Kidney epithelial cell (primary cell): ENCODE data around the gene MRLN. TPM values are rescaled to one million over a fixed set of nuclear protein-coding genes. Genes with fewer than 3 reads are reported as not detected.
A peak's percentile ranks its signal among the peaks of the same experiment; 100 is the strongest.

ENCODE experiments used
- DNase-seq: peaks from one replicate; pipeline ENCODE4 v3.0.0-alpha.2; 2010; ENCODE audit warnings: low read depth
- H3K27me3 ChIP-seq: 2 replicates; pipeline ENCODE4 v1.6.0; 2011; ENCODE audit warnings: low read length; ENCODE audit not compliant: control insufficient read depth, insufficient read depth
- H3K36me3 ChIP-seq: 2 replicates; pipeline ENCODE4 v1.5.1; 2011; ENCODE audit warnings: low read length; ENCODE audit not compliant: control insufficient read depth, insufficient read depth
- H3K4me3 ChIP-seq: 2 replicates; pipeline ENCODE4 v1.5.1; 2011; ENCODE audit warnings: low read depth, mild to moderate bottlenecking, control low read depth, low read length
- total RNA-seq: library from RNA; depleted of rRNA; stranded (reverse); fragments of >200 nt; gene quantifications from 2 replicates; pipeline ENCODE4 v1.2.3, GENCODE V29; 2015
- TF ChIP-seq, protein P1 (sequence below): IDR thresholded peaks from 2 replicates; pipeline ENCODE4 v1.5.1; 2011; ENCODE audit warnings: mild to moderate bottlenecking, moderate library complexity, low read length, control low read depth, inconsistent platforms; ENCODE audit not compliant: insufficient read depth, poor library complexity, severe bottlenecking

Gene MRLN
- total RNA-seq, 1 donor from 2014 or later: not detected

DNA sequence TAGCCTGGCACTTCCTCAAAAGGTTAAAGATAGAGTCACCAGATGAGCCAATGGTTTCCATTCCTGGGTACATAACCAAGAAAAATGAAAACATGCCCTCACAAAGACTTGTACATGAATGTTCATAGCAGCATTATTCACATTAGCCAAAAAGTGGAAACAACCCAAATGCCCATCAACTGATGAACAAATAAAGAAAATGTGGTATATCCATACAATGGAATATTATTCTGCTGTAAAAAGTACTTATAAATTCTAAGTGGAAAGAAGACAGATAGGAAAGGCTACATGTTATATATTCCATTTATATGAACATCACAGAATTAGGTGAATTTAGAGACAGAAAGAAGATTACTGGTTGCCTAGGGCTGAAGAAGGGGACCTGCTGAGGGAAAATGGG, 32.9 kb downstream of the MRLN start:
- Histone ChIP-seq H3K27me3 (no peaks in the 10 kb centered on the region), H3K36me3 (no peaks in the 10 kb centered on the region), H3K4me3 (no peak overlapping the region)
- TF ChIP-seq, protein P1, sequence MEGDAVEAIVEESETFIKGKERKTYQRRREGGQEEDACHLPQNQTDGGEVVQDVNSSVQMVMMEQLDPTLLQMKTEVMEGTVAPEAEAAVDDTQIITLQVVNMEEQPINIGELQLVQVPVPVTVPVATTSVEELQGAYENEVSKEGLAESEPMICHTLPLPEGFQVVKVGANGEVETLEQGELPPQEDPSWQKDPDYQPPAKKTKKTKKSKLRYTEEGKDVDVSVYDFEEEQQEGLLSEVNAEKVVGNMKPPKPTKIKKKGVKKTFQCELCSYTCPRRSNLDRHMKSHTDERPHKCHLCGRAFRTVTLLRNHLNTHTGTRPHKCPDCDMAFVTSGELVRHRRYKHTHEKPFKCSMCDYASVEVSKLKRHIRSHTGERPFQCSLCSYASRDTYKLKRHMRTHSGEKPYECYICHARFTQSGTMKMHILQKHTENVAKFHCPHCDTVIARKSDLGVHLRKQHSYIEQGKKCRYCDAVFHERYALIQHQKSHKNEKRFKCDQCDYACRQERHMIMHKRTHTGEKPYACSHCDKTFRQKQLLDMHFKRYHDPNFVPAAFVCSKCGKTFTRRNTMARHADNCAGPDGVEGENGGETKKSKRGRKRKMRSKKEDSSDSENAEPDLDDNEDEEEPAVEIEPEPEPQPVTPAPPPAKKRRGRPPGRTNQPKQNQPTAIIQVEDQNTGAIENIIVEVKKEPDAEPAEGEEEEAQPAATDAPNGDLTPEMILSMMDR: no peak
- no peak for DNase-seq

DNA sequence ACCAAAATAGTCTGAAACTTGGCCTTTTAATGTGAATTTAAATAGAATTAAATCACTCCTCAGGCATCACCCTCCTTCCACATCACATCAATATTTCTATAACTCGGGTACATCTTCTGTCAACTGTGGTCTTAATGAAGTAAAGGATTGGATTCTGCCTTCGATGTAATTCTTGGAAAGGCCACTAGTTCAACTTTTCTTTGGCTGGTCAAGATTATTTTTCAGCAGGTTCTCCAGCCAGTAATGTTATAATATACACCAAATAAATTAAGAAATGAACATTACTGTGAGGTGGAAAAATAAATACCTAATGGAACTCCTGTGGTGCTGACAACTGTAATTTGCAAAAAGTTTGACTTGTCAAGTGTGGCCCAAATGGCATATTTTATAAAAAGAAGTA, 33.9 kb downstream of the MRLN start:
- Histone ChIP-seq H3K4me3 (no peak overlapping the region), H3K36me3 (no peaks in the 10 kb centered on the region), H3K27me3 (no peaks in the 10 kb centered on the region)
- DNase-seq: no peak
- TF ChIP-seq, protein P1: peak; percentile 15

DNA sequence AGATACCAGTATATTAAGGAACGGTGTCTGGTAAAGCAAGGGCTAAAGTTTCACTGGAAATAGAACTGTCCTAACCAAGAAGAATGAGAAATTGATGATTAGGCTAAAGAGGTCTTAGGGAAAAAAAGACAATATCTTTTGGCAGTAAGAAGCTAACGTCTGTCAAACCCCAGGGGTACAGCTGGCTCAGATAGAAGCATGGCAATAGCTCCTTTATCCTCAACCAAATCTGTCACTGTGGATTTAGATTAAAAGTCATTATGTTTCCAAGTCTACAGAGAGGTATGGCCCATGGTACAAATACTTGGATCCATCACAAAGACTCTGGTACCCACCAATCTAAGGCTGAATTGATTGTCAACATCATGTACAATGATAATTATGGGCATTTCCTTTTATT, 35.0 kb downstream of the MRLN start:
- Histone ChIP-seq H3K4me3 (no peak overlapping the region), H3K36me3 (no peaks in the 10 kb centered on the region), H3K27me3 (no peaks in the 10 kb centered on the region)
- DNase-seq: no peak
- TF ChIP-seq, protein P1: no peak

DNA sequence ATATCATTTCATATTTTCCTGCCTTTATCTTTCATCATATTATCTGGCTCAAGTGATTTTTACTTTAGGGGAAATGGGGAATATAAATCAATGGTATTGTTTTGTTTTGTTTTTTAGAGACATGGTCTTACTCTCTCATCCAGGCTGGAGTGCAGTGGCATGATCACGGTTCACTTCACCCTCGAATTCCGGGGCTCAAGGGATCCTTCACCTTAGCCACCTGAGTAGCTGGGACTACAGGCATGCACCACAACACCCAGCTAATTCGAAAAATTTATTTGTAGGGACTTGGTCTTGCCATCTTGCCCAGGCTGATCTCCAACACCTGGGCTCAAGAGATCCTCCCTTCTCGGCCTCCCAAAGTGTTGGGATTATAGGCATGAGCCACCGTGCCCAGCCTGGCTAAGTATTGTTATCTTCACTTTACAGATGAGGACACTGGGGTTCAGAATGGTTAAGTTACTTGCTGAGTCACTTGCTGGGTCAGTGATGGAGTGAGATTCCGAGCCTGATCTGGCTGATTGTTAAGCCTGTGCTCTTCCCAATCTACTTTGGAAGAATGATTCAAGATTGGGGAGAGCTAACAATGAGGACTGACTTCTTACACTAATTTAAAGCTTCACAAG, 39.9 kb downstream of the MRLN start:
- no peak for DNase-seq
- H3K4me3 ChIP-seq: no peak overlapping the region
- H3K36me3 ChIP-seq: no peaks in the 10 kb centered on the region
- peaks cover 14% of the 10 kb centered on the region for H3K27me3 ChIP-seq
- TF ChIP-seq, protein P1: no peak

GRCh38 chr10:59711871-59712494, 41.3 kb downstream of the MRLN start:
- Histone ChIP-seq H3K27me3 (peaks cover 14% of the 10 kb centered on the region), H3K4me3 (no peak overlapping the region), H3K36me3 (no peaks in the 10 kb centered on the region)
- TF ChIP-seq, protein P1: no peak
- no peak for DNase-seq
